Measurements from ENCODE around the gene ENTPD5. TPM values are rescaled to one million over a fixed set of nuclear protein-coding genes. Genes with fewer than 3 reads are reported as not detected.
"Not testable (repeated sequence)": the region's sequence is repeated elsewhere in the genome, so short reads cannot be mapped to it uniquely, and the experiment has no call there.

Gene ENTPD5
- polyA plus RNA-seq, 10 donors: 11.1 to 18.1 (median 14.1) TPM

DNA sequence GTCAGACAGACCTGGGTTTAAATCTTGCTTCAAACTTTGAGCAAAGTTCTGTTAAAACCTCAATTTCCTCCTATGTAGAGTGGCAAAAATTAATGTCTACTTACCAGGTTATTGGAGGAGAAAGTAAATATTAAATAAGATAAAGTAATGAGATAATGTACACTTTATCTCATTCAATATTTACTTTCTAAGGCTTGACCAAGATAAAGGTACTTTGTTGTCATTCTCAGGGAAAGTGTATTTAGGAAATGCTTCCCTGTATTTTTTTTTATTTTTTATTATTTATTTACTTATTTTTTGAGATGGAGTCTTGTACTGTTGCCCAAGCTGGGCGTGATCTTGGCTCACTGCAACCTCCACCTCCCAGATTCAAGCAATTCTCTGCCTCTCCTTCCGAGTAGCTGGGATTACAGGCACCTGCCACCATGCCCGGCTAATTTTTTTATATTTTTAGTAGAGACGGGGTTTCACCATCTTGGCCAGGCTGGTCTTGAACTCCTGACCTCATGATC is 73.9 kb downstream of the ENTPD5 start:
- DNase-seq: no peak

DNA sequence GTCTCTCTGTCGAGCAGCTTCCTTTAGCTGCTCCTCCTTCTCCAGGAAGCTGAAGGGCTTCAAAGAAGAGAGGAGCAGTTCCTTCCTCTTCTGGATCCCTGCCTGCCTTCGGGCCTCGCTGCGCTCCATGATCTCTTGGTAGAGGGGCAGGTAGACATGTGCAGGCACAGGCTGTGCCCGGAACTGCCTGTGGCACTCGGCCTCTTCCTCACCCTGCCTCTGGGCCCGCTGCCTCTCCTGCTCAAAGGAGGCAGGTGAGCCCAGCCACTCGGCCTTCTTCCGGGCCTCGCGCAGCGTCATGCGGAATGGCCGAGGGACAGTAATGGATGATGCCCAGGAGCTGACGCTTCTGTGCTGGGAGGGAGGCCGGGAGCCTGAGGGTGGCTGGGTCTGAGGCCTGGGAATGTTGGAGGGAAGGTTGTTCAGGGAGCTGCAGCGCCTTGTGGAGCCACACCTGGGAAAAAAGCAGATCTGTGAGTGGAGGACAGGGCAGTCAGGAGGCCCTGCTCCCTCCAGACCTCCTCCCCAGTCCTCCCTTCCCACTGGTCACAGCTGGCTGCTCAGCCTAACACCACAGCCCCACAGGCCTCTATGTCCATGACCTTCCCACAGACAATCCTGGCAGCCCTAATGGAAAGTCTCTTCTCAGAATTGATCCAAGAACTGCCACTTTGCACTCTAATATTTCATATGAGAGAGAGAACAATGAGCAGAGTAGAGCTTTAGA is 74.5 kb downstream of the ENTPD5 start:
- no peak for DNase-seq

GRCh38 chr14:73943083-73943482 is 76.0 kb downstream of the ENTPD5 start:
- peak in 2 of 3 donors; percentile 7 to 26 for DNase-seq

GRCh38 chr14:73942180-73942579 is 76.9 kb downstream of the ENTPD5 start:
- DNase-seq: no peak

DNA sequence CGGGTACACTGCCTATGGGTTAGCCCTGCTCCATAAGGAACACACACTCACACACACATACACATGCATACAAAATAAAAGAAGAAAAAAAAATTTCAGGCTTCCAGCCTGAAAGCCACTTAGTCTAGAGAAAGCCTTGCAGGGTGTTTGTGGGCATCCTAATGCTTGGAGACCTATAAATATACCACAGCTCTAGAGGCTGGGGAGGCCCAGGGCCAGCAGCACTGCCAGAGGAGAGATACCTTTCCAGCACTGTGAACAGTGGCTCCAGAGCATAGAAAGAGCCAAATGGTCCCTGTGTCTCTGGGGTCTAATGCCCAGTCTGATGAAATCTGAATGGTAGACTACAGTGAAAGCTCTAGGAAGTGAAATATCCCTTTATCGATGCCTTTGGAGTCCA is 82.1 kb downstream of the ENTPD5 start:
- no peak for DNase-seq

- no peak for DNase-seq
Observed at GRCh38 chr14:73936548-73936947, 82.5 kb downstream of the ENTPD5 start.

GRCh38 chr14:73935666-73936065 is 83.4 kb downstream of the ENTPD5 start:
- no peak for DNase-seq

DNA sequence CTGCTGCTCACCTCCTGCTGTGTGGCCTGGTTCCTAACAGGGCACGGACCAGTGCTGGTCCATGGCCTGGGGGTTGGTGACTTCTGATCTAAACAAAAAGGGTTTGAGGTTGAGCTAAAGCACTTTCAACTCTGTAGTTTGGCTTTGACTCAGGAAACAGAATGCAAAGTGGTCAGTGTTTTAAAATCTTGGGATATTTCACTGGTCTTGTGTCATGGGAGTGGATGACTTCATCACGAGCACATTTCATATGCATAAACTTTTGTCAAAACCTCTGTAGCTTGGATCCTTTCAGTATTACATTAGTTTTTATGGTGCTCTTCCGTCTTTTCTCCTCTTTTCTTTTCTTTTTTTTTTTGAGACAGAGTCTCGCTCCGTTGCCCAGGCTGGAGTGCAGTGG is 94.8 kb downstream of the ENTPD5 start:
- DNase-seq: no peak

GRCh38 chr14:73919457-73919856 is 99.6 kb downstream of the ENTPD5 start:
- DNase-seq: not testable (repeated sequence)

DNA sequence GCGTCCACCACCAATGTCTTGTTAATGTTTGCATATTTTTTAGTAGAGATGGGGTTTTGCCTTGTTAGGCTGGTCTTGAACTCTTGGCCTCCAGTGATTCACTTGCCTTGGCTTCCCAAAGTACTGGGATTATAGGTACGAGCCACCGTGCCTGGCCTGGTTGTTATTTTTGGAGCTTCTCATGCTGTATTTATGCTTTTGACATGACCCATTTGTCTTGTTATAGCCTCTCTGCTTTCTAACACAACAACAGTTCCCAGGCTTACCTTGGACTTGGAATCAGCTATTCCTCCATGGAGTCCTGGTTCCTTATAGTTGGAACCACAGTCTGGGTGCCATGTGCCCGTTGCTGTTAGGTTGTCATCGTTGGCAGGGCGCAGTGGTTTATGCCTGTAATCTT is 102.8 kb downstream of the ENTPD5 start:
- DNase-seq: no peak

DNA sequence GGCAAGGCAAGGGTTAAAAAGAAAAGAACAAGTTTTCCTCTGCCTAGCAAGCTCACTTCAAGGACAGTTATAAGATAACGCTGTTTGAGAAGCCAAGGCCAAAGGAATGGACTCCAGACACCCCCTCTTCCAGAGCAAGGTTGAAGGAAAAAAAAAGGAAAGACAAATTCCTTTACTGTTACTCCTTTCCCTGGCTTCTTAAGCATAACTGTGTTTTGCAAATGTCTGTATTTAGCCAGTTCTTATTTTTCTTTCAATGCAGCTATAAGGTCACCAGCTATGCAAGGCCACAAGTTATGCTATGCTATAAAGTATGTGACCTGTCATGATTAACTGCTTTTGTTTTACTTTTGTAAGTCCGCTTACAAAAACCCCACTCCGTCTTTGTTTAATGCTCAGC is 105.8 kb downstream of the ENTPD5 start:
- DNase-seq: no peak

DNA sequence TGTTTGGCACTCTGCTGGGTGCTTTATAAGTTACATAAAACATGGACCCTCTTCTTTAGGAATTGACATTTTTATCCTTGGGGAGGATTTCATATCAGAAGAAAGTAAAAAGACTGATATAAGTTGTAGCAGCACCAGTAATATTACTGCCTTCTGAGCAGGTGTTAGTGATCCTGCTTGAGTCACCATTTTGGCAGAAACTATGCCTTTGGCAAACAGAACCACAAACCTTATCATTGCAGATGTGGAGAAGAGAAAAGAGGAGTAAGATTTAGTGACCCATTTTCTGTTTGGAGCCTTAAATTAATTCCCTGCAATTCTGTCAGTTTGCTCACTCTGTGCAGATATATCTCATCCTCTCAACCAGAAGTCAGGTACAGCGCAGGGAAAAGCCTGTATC is 109.4 kb downstream of the ENTPD5 start:
- no peak for DNase-seq

Other genes starting within 250 kb of the ENTPD5 start
- 10 to 100 TPM in 3 of 10 donors, 1 to 10 TPM in 7; 4.9 to 13.0 (median 7.7) TPM for gene PTGR2, start 167.5 kb downstream of the ENTPD5 start, polyA plus RNA-seq (ENCODE audit: insufficient read length in 10 of 10)
- gene ZNF410, start 132.4 kb downstream of the ENTPD5 start, polyA plus RNA-seq (ENCODE audit: insufficient read length in 10 of 10): 10 to 100 TPM; 26.1 to 38.3 (median 32.8) TPM
- gene FAM161B, start 69.2 kb downstream of the ENTPD5 start, polyA plus RNA-seq (ENCODE audit: insufficient read length in 10 of 10): 10 to 100 TPM in 1 of 10 donors, 1 to 10 TPM in 9; 6.7 to 10.1 (median 8.4) TPM
- gene COQ6, start 69.0 kb downstream of the ENTPD5 start, polyA plus RNA-seq (ENCODE audit: insufficient read length in 10 of 10): 10 to 100 TPM; 25.8 to 46.2 (median 42.6) TPM
- 10 to 100 TPM in 2 of 10 donors, 1 to 10 TPM in 8; 5.5 to 21.4 (median 8.4) TPM for gene BBOF1, start 61 bp upstream of the ENTPD5 start, polyA plus RNA-seq (ENCODE audit: insufficient read length in 10 of 10)
- 10 to 100 TPM in 9 of 10 donors, 1 to 10 TPM in 1; 7.0 to 15.6 (median 14.0) TPM for gene ALDH6A1, start 65.2 kb upstream of the ENTPD5 start, polyA plus RNA-seq (ENCODE audit: insufficient read length in 10 of 10)
- 10 to 100 TPM in 7 of 10 donors, 1 to 10 TPM in 3; 6.8 to 14.1 (median 10.7) TPM for gene LIN52, start 65.7 kb upstream of the ENTPD5 start, polyA plus RNA-seq (ENCODE audit: insufficient read length in 10 of 10)
- under 1 TPM in 1 of 10 donors, not detected in 9; 0.04 TPM for gene VSX2, start 220.2 kb upstream of the ENTPD5 start, polyA plus RNA-seq (ENCODE audit: insufficient read length in 10 of 10)